Measurements from ENCODE around the gene MSRB3. TPM values are rescaled to one million over a fixed set of nuclear protein-coding genes. Genes with fewer than 3 reads are reported as not detected.

Gene MSRB3
- total and polyA plus RNA-seq, 2 of the 8 experiments (the other 6 are each of a cell fraction or from before 2014, with no cell fraction given), result 0.32 to 1.2 TPM

DNA sequence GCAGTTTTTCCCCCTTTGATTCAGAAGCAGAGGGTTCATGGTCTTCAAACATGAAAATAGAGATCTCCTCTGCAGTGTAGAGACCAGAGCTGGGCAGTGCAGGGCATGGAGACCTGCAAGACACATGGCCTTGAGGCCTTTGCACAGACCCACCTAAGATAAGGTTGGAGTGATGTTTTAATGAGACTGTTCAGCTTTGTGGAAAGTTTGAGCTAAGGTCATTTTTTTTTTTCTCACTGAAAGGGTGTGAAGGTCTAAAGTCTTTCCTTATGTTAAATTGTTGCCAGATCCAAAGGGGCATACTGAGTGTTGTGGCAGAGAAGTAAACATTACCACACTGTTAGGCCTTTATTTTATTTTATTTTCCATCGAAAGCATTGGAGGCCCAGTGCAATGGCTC lies 185.1 kb downstream of the MSRB3 start:
- Histone ChIP-seq H2BK120ac (replicated peaks; ENCODE audit: low read depth, low read length) (no peak overlapping the region), H3K18ac (ENCODE audit: extremely low read depth, low read length) (no peak overlapping the region), H3K4me3 (ENCODE audit: extremely low read depth in 1 of 4, insufficient read depth in 2 of 4, low read depth in 3 of 4, low read length in 4 of 4) (no peak overlapping the region), H3K36me3 (ENCODE audit: control insufficient read depth in 2 of 4, insufficient read depth in 4 of 4, low read length in 3 of 4) (no peaks in the 10 kb centered on the region), H4K8ac (ENCODE audit: extremely low read depth, insufficient read depth, low read length) (no peak overlapping the region), H2AFZ (ENCODE audit: low read length) (no peak overlapping the region), H3K23me2 (ENCODE audit: low read depth, low read length) (no peaks in the 10 kb centered on the region), H3K79me2 (ENCODE audit: control insufficient read depth in 1 of 2, insufficient read depth in 2 of 2, low read length in 2 of 2) (no peaks in the 10 kb centered on the region), H2BK12ac (ENCODE audit: low read depth, low read length) (no peak overlapping the region), H4K91ac (replicated peaks; ENCODE audit: insufficient read length, low read length) (no peak overlapping the region), H3K4me1 (replicated peaks in 1 of 4; ENCODE audit: control insufficient read depth in 3 of 4, insufficient read depth in 4 of 4, low read length in 3 of 4) (no peaks in the 10 kb centered on the region; a peak in 2 of 7 replicates), H3K9me3 (ENCODE audit: insufficient read depth in 2 of 2, low read depth in 1 of 2, low read length in 1 of 2) (no peaks in the 10 kb centered on the region), H2BK5ac (ENCODE audit: low read depth, low read length) (no peak overlapping the region), H3K14ac (ENCODE audit: insufficient read length) (no peak overlapping the region), H3K4ac (replicated peaks; ENCODE audit: insufficient read length, low read depth, low read length) (no peak overlapping the region), H3K56ac (replicated peaks; ENCODE audit: insufficient read length, low read depth, low read length) (no peak overlapping the region), H3K4me2 (ENCODE audit: insufficient read depth in 1 of 2, low read depth in 2 of 2, low read length in 2 of 2) (no peak overlapping the region), H3K9ac (replicated peaks in 1 of 4; ENCODE audit: extremely low read depth in 1 of 4, low read depth in 3 of 4, low read length in 3 of 4) (no peak overlapping the region), H3K23ac (ENCODE audit: insufficient read length) (no peak overlapping the region), H3K27ac (ENCODE audit: low read depth, low read length) (no peak overlapping the region), H4K20me1 (replicated peaks in 1 of 2; ENCODE audit: control insufficient read depth in 1 of 2, insufficient read depth in 2 of 2, low read length in 2 of 2) (no peaks in the 10 kb centered on the region), H3K27me3 (replicated peaks in 1 of 4; ENCODE audit: control insufficient read depth in 3 of 4, extremely low read depth in 1 of 4, insufficient read depth in 3 of 4, low read length in 3 of 4) (no peaks in the 10 kb centered on the region), H3K79me1 (ENCODE audit: low read depth, low read length) (no peaks in the 10 kb centered on the region), H4K5ac (ENCODE audit: insufficient read length, low read depth, low read length) (no peak overlapping the region), H2AK5ac (ENCODE audit: low read depth, low read length) (no peak overlapping the region), H2BK20ac (ENCODE audit: low read length) (no peak overlapping the region), H2BK15ac (ENCODE audit: low read length) (no peak overlapping the region)
- no peak for DNase-seq (ENCODE audit: low read depth in 1 of 2, low spot score in 2 of 2)
- FAIRE-seq, result no peak
- WGBS, 2 experiments (ENCODE audit: extremely low coverage in 1 of 2, insufficient coverage in 1 of 2, insufficient read length in 1 of 2, insufficient replicate concordance in 2 of 2, low coverage in 1 of 2, low lambda C conversion rate in 2 of 2, missing lambda C conversion rate in 1 of 2), result 100% methylated on average over 1 of the region's 1 CpG; no CpG with 5 or more reads in 1 of the 2 experiments
- CTCF ChIA-PET (ENCODE audit: partially characterized antibody), result interaction anchor here (1.5 kb wide), 1 partner anchor 93 kb away, joined by 3 read pairs; no protein-coding TSS in a partner anchor
- POLR2A ChIA-PET (ENCODE audit: partially characterized antibody), result no interaction called here
- no peak for TF ChIP-seq BACH1 (IDR thresholded peaks at IDR 0.05; ENCODE audit: low read length)
